Head of caudate nucleus (tissue), 42 donors: ENCODE results near the gene INS.
"Not testable (repeated sequence)": the region's sequence is repeated elsewhere in the genome, so short reads cannot be mapped to it uniquely, and the experiment has no call there.

Experiments
- DNase-seq, 42 donors: peaks; one replicate each; pipeline versions ENCODE4 v3.0.0 to v3.0.0-alpha.2; 2020 to 2021; ENCODE audit warnings: mixed read lengths in 7 of 42
- intact Hi-C: fragments of 100-400 bp; cut with DNase I; formaldehyde crosslinking; loops from one replicate; pipeline ENCODE4 v1.15.0; 2022

Gene INS

DNA sequence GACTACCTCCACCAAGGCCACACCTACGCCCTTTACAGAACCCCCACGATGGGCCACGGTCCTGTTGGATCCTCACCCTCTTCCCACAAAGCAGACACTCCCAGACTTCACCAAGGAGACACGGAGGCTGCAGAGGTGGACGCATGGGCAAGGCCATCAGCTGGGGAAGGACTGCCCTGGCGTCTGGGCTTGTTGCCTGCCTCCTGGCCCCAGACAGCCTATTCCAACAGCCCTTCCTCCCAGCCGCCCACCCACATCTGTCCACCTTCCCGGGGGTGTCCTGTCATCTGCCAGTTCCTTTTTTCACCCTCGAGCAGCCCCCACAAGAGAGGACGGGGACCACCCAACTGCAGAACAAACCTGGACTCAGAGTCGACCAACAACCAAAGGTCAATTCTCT lies 39.5 kb upstream of the INS start:
- intact Hi-C loops = no loop called here
- no peak for DNase-seq

DNA sequence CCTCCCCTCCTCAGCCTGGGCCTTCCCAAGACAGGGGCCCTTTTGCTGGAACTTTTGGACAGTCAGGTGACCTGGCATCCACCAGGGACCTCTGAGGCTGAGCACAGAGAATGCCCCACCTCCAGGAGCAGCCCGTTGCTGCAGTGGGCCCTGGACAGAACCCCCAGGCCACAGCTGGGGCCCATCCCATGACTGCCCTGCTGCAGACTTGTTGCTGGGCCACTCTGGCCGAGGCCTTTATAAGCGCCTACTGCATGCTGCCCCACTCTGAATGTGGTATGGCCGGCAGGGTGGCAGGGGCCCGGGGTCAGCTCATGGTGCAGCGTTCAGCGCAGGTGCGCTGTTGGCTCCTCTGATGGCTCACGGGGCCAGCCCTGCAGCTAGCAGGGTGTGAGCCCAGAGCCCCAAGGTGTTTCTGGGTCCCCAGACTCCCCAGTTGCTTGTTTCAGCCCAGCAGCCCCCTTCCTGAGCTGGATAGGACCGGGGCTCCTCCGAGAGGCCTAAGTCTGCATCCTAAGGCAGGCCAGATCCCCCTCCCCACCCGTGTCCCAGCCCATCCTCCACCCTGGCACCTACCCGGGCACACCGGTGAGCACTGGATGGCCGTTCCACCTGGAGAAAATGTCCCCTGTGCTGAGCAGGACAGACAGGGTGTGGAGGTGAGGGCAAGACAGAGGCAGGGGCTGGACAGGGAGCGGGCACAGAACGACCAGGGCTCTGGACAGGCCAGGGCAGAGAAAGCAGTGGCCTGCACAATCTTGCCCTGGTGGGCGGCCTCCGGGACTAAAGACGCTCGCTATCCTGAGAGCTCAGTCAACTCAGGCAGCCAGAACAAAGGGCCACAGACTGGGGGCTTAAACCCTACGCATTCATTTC lies 38.7 kb upstream of the INS start:
- no peak for DNase-seq
- intact Hi-C loops = loop anchor here (10.0 kb wide), 1 partner anchor 95 kb away; no protein-coding TSS in a partner anchor

DNA sequence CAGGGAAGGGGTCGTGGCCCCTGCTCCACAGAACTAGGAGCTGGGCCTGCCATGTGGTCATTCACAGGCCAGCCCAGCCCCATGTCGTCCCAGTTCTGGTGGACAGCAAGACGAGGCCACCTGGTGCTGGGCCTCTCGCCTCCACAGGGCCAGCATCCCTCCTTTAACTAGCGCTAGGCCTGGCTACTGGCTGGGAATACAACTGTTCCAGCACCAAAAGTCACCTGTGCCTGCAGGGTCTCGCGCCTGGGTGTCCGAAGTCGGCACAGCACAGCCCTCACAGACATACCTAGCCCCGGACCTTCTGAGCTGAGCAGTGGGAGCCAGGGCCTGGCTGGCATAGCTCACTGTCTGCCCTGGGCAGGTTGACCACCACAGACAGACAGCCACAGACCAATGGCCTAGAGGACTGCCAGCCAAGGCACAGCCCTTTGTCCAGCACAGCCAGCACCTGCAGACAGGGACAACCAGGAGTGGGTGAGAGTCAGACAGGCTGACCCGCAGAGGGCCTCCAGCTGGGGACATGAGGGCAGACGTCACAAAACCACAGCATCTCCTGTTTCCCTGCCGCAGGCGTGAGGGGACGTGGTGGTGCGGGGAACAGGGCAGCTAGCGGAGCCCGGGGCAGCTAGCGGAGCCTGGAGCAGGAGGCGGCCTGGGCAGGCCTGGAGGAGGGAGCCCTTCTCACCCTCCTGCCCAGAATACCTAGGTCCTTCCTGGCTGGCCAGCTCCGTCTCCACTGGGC lies 37.8 kb upstream of the INS start:
- no peak for DNase-seq
- intact Hi-C loops = loop anchor here (10.0 kb wide), 1 partner anchor 96 kb away; no protein-coding TSS in a partner anchor

GRCh38 chr11:2197771-2198520 lies 36.9 kb upstream of the INS start:
- DNase-seq = no peak
- intact Hi-C loops = loop anchor here (10.0 kb wide), 1 partner anchor 97 kb away; no protein-coding TSS in a partner anchor

- DNase-seq = peak; percentile 32 to 86 (median 71)
- intact Hi-C loops = loop anchor here (10.0 kb wide), 1 partner anchor 98 kb away; no protein-coding TSS in a partner anchor
Measured at GRCh38 chr11:2196970-2197770, 36.2 kb upstream of the INS start.

DNA sequence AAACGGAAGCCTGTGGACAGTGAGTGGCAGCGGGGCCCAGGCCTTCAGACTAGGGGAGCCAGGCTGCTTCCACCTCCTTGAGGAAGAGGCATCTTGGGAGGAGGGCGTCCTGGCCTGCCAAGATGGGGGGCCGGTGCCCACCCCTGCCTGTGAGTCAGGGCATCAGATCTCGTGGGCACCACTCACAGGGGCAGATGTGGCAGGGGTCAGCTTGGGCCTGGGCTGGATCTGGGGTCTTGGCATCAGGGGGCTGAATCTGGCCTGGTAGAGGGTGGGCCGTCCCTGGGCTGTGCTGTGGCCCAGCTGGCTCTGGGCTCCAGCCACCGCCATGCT lies 34.7 kb upstream of the INS start:
- intact Hi-C loops = loop anchor here (10.0 kb wide), 1 partner anchor 99 kb away; no protein-coding TSS in a partner anchor
- no peak for DNase-seq

- peak in 14 of 42 donors; percentile 20 to 66 (median 42) for DNase-seq
- intact Hi-C loops = loop anchor here (10.0 kb wide), 1 partner anchor 100 kb away; no protein-coding TSS in a partner anchor
Measured at GRCh38 chr11:2194877-2195755, 34.1 kb upstream of the INS start.

GRCh38 chr11:2193888-2194595 lies 33.0 kb upstream of the INS start:
- not testable (repeated sequence) for DNase-seq
- intact Hi-C loops = loop anchor here (10.0 kb wide), 1 partner anchor 101 kb away; no protein-coding TSS in a partner anchor

- intact Hi-C loops = loop anchor here (10.0 kb wide), 1 partner anchor 102 kb away; no protein-coding TSS in a partner anchor
- DNase-seq = no peak
Measured at GRCh38 chr11:2193099-2193887, 32.3 kb upstream of the INS start.

- DNase-seq = no peak
- intact Hi-C loops = loop anchor here (10.0 kb wide), 1 partner anchor 102 kb away; no protein-coding TSS in a partner anchor
Measured at GRCh38 chr11:2192435-2192834, 31.4 kb upstream of the INS start.

DNA sequence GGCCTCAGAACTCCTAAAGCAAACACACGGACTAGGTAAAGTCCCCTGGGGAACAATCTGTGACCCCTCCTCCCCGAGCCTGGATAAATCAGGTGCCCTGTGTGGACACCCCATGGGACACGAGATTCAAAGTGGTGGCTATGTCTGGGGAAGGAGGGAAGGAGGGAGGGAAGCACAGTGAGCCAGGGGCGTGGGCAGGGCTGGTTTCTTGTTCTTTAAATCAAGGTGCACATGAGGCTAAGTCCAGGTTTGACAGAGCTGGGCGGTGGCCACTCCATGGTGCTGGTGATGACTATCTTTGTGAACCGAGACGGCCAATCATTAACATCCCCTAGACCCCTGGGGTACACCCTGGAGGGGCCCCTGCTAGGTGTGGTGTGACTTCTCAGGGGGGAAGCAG lies 30.9 kb upstream of the INS start:
- intact Hi-C loops = loop anchor here (10.0 kb wide), 1 partner anchor 103 kb away; no protein-coding TSS in a partner anchor
- DNase-seq = no peak

GRCh38 chr11:2190657-2191471 lies 29.9 kb upstream of the INS start:
- DNase-seq = peak in 2 of 42 donors; percentile 29 to 37
- intact Hi-C loops = loop anchor here (10.0 kb wide), 1 partner anchor 104 kb away; no protein-coding TSS in a partner anchor

DNA sequence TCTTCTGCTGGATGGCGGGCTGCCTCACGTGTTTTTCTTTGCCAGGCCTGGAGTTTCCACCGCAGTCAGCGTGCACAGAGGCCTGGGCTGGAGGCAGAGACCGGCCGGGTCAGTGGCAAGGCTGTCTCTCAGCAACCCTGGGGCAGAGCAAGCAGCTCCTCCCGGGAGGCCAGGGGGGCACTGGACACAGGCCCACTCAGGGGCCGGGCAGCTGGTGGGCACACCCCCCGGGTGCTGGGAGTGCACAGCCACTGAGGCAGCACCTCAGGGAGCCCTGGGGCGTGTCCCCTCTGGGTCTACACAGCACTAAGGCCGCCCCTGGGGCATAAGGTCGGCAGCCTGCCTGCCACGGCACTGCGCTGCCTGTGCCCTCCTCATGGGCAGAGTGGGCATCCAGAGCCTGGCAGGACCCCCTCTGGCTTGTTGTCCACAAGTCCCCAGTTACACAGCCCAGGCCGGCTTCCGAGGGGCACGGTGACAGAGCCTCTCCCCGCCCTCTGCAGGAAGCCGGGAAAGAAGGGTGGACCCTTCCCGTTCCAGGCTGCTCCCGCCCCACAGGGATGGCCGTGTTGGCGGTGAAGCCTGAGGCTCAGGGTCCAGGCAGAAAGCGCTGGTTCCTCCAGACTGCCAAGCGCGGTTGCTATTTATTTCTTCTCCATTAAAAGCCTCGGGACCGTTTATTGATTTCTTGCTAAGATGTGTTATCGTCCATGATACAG lies 29.1 kb upstream of the INS start:
- intact Hi-C loops = loop anchor here (5.0 to 10.0 kb wide), 2 partner anchors 105 to 232 kb away; no protein-coding TSS in a partner anchor
- DNase-seq = no peak

DNA sequence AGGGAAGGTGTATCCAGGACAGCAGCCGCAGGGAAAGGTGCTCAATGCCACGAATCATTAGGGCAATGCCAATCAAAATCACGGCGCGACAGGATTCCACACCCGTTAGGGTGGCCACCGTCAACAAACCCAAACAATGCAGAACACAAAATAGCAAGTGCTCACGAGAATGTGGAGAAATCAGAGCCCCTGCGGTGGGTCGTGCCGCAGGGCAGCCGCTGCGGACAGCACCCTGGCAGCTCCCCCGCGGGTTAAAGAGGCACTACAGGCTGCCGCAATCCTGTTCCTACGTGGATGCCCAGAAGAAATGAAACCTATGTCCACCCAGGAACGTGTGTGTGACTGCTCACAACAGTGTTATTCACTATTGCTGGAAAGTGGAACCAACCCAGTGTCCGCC lies 27.7 kb upstream of the INS start:
- intact Hi-C loops = loop anchor here (5.0 kb wide), 1 partner anchor 234 kb away; no protein-coding TSS in a partner anchor
- DNase-seq = no peak
